A673 (cell line): Measurements from ENCODE around the gene SAMD4B. TPM values are rescaled to one million over a fixed set of nuclear protein-coding genes. Genes with fewer than 3 reads are reported as not detected.

ENCODE experiments used
- BruUV-seq: library from RNA; stranded (reverse); fragments of 400-500 nt; replicated peaks from 2 replicates; lab custom pipeline; 2021; lab: Mats Ljungman, UMichigan
- CTCF ChIA-PET: fragments of 300-600 bp; sonication (Branson Sonifier 250); formaldehyde crosslinking; loops from one replicate; lab custom pipeline; 2022; ENCODE audit warnings: antibody characterized with exemption; lab: Charles Lee
- POLR2A ChIA-PET: fragments of 300-600 bp; sonication (Branson Sonifier 250); formaldehyde crosslinking; loops from one replicate; lab custom pipeline; 2022; ENCODE audit warnings: antibody characterized with exemption; ENCODE audit not compliant: low non-redundant PET; lab: Charles Lee
- DNase-seq: peaks from one replicate; pipeline ENCODE4 v3.0.0-alpha.2; 2015; ENCODE audit warnings: low spot score
- H3K27ac ChIP-seq: fragments of 200-600 bp; sonication (generic); 2 replicates; pipeline ENCODE4 v1.5.1; 2016; ENCODE audit warnings: mixed run types, low read depth, mild to moderate bottlenecking, mixed read lengths, antibody characterized with exemption, low read length; ENCODE audit not compliant: poor library complexity, severe bottlenecking
- H3K27me3 ChIP-seq: fragments of 200-600 bp; sonication (generic); replicated peaks from 2 replicates; pipeline ENCODE4 v1.6.1; 2017; ENCODE audit warnings: mixed run types, low read depth, mild to moderate bottlenecking, mixed read lengths, antibody characterized with exemption, low read length; ENCODE audit not compliant: insufficient read depth, poor library complexity
- H3K36me3 ChIP-seq: fragments of 200-600 bp; sonication (generic); 2 replicates; pipeline ENCODE4 v1.6.1; 2016; ENCODE audit warnings: mixed run types, mild to moderate bottlenecking, mixed read lengths, antibody characterized with exemption, low read length; ENCODE audit not compliant: insufficient read depth, poor library complexity, severe bottlenecking
- H3K4me1 ChIP-seq: fragments of 200-600 bp; sonication (generic); 2 replicates; pipeline ENCODE4 v1.6.1; 2017; ENCODE audit warnings: mixed run types, mild to moderate bottlenecking, mixed read lengths, antibody characterized with exemption, low read length; ENCODE audit not compliant: insufficient read depth, poor library complexity, severe bottlenecking
- H3K4me3 ChIP-seq: fragments of 200-600 bp; sonication (generic); 2 replicates; pipeline ENCODE4 v1.5.1; 2016; ENCODE audit warnings: low read depth, mixed run types, mild to moderate bottlenecking, mixed read lengths, low read length; ENCODE audit not compliant: poor library complexity, severe bottlenecking
- H3K9me3 ChIP-seq: fragments of 200-600 bp; sonication (generic); 2 replicates; pipeline ENCODE4 v1.6.1; 2016; ENCODE audit warnings: mixed run types, low read depth, mild to moderate bottlenecking, mixed read lengths, antibody characterized with exemption, low read length; ENCODE audit not compliant: poor library complexity, severe bottlenecking
- EZH2 ChIP-seq: fragments of 200-600 bp; sonication (generic); IDR thresholded peaks from 2 replicates; pipeline ENCODE4 v1.6.1; 2017; ENCODE audit warnings: borderline replicate concordance, low read depth, mild to moderate bottlenecking, mixed read lengths, antibody characterized with exemption, low read length; ENCODE audit not compliant: poor library complexity, severe bottlenecking
- intact Hi-C: fragments of 100-400 bp; cut with micrococcal nuclease; formaldehyde crosslinking; loops from one replicate; pipeline ENCODE4 v1.10.0; 2022; ENCODE audit not compliant: unreplicated experiment
- total RNA-seq: library from RNA; stranded (reverse); gene quantifications from 2 replicates; pipeline ENCODE4 v1.2.3, GENCODE V29; 2021
- TF ChIP-seq, protein P1 (sequence below): fragments of 300-800, 200-600 bp; sonication (generic); conservative IDR thresholded peaks from 2 replicates; pipeline ENCODE4 v1.5.1; 2017; ENCODE audit warnings: low read depth, mild to moderate bottlenecking, antibody characterized with exemption, low read length, moderate library complexity, mixed read lengths

SAMD4B gene
- total RNA-seq, 1 experiment from 2014 or later: 168 TPM

- CTCF ChIA-PET: no interaction called here
- intact Hi-C loops: no loop called here
Observed at GRCh38 chr19:39334444-39334976, 7.7 kb upstream of the SAMD4B start.

DNA sequence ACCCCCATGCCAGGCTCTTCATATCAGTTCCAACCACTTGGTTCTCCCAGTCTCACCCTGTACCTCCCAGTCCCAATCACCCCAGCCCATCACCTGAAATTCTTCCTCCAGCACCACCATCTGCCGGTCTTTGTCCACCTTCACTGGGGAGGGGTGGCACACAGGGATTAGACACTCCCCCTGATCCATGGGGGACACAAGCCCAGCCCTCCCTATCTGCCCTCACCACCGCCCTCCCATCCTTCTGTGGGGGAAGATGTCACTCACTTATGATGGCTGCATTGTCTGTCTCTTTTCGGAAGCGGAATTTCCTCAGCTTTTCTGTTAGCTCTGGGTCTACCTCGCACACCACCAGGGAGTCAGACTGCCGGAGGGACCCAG lies 7.1 kb upstream of the SAMD4B start:
- no peak for DNase-seq
- no peak overlapping the region for H3K27ac ChIP-seq
- no peaks in the 10 kb centered on the region for H3K4me1 ChIP-seq
- POLR2A ChIA-PET: no interaction called here
- no peaks in the 10 kb centered on the region for H3K36me3 ChIP-seq
- H3K9me3 ChIP-seq: no peaks in the 10 kb centered on the region
- CTCF ChIA-PET: interaction anchor here (0.6 kb wide), 1 partner anchor 215 kb away, joined by 7 read pairs; no protein-coding TSS in a partner anchor
- TF ChIP-seq, protein P1, sequence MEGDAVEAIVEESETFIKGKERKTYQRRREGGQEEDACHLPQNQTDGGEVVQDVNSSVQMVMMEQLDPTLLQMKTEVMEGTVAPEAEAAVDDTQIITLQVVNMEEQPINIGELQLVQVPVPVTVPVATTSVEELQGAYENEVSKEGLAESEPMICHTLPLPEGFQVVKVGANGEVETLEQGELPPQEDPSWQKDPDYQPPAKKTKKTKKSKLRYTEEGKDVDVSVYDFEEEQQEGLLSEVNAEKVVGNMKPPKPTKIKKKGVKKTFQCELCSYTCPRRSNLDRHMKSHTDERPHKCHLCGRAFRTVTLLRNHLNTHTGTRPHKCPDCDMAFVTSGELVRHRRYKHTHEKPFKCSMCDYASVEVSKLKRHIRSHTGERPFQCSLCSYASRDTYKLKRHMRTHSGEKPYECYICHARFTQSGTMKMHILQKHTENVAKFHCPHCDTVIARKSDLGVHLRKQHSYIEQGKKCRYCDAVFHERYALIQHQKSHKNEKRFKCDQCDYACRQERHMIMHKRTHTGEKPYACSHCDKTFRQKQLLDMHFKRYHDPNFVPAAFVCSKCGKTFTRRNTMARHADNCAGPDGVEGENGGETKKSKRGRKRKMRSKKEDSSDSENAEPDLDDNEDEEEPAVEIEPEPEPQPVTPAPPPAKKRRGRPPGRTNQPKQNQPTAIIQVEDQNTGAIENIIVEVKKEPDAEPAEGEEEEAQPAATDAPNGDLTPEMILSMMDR: no peak
- TF ChIP-seq EZH2: no peak
- BruUV-seq: no TSS peak
- intact Hi-C loops: no loop called here
- H3K27me3 ChIP-seq: no peaks in the 10 kb centered on the region
- no peak overlapping the region for H3K4me3 ChIP-seq

More at GRCh38 chr19:39334444-39334976, 7.7 kb upstream of the SAMD4B start:
- TF ChIP-seq, protein P1: no peak
- TF ChIP-seq EZH2: no peak
- Histone ChIP-seq H3K9me3 (no peaks in the 10 kb centered on the region), H3K4me3 (no peak overlapping the region), H3K27ac (no peak overlapping the region), H3K4me1 (no peaks in the 10 kb centered on the region), H3K36me3 (no peaks in the 10 kb centered on the region), H3K27me3 (no peaks in the 10 kb centered on the region)
- DNase-seq: no peak
- BruUV-seq: no TSS peak
- POLR2A ChIA-PET: no interaction called here

DNA sequence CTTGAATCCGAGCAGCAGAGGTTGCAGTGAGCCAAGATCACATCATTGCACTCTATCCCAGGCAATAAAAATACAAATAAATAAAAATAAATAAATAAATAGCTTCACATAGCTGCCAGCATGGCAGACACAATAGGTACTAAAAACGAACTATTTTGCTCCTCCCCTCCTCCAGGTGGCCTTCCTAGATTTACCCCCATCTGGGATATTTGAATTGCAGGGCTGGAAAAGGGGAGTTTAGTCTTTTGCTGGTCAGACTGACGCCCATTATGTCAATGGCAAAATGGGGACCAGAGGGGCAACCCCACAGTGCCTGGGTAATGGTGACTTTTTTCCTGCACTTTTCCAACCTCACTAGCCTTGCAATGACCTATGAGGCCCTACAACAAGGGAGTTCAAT lies 5.7 kb upstream of the SAMD4B start:
- no peak overlapping the region for H3K4me3 ChIP-seq
- H3K27ac ChIP-seq: no peak overlapping the region
- CTCF ChIA-PET: no interaction called here
- H3K27me3 ChIP-seq: no peaks in the 10 kb centered on the region
- H3K4me1 ChIP-seq: no peaks in the 10 kb centered on the region
- intact Hi-C loops: no loop called here
- POLR2A ChIA-PET: no interaction called here
- TF ChIP-seq, protein P1: no peak
- TF ChIP-seq EZH2: no peak
- no TSS peak for BruUV-seq
- H3K36me3 ChIP-seq: no peaks in the 10 kb centered on the region
- no peak for DNase-seq
- no peaks in the 10 kb centered on the region for H3K9me3 ChIP-seq
